Right ventricle myocardium inferior (tissue), 1 donor: ENCODE data around the gene BEST3. TPM values are rescaled to one million over a fixed set of nuclear protein-coding genes. Genes with fewer than 3 reads are reported as not detected.
A peak's percentile ranks its signal among the peaks of the same experiment; 100 is the strongest.

ENCODE experiments used
- ATAC-seq: fragments of 200-7000 bp; cut with Tn5 transposase; one replicate; pipeline ENCODE4 v1.9.1; 2020; ENCODE audit warnings: mild to moderate bottlenecking, moderate library complexity
- DNase-seq: peaks from one replicate; pipeline ENCODE4 v3.0.0; 2021; ENCODE audit errors: missing footprints
- intact Hi-C: fragments of 100-400 bp; cut with DNase I; formaldehyde crosslinking; loops from one replicate; pipeline ENCODE4 v1.11.0; 2022
- total RNA-seq: library from RNA; stranded (reverse); fragmentation: NEBNext Ultra II Directional; extraction: Animal tissue kit (Norgen Biotek cat#: 25700); gene quantifications from one replicate; pipeline ENCODE4 v1.2.1, GENCODE V29; 2021
- donor health status: DM: no; HTN: yes; CAD: no; lungs with severe emphysema.

BEST3 gene
- total RNA-seq, 1 donor from 2014 or later = 0.30 TPM

GRCh38 chr12:69657376-69658137 lies 41.5 kb downstream of the BEST3 start:
- DNase-seq = no peak
- intact Hi-C loops = no loop called here
- ATAC-seq = no peak

GRCh38 chr12:69655616-69656340 lies 43.3 kb downstream of the BEST3 start:
- ATAC-seq (no peak), DNase-seq (no peak)
- intact Hi-C loops = no loop called here

- intact Hi-C loops = no loop called here
- ATAC-seq (no peak), DNase-seq (no peak)
Observed at GRCh38 chr12:69653703-69654102, 45.4 kb downstream of the BEST3 start.

- DNase-seq (no peak), ATAC-seq (no peak)
- intact Hi-C loops = no loop called here
Observed at GRCh38 chr12:69651922-69652321, 47.2 kb downstream of the BEST3 start.

GRCh38 chr12:69649529-69649928 lies 49.6 kb downstream of the BEST3 start:
- intact Hi-C loops = no loop called here
- DNase-seq = no peak
- ATAC-seq = no peak

GRCh38 chr12:69648476-69648875 lies 50.6 kb downstream of the BEST3 start:
- ATAC-seq (no peak), DNase-seq (no peak)
- intact Hi-C loops = no loop called here

GRCh38 chr12:69647178-69647577 lies 51.9 kb downstream of the BEST3 start:
- intact Hi-C loops = no loop called here
- DNase-seq (no peak), ATAC-seq (no peak)

GRCh38 chr12:69645031-69645430 lies 54.1 kb downstream of the BEST3 start:
- ATAC-seq = no peak
- DNase-seq = no peak
- intact Hi-C loops = no loop called here

GRCh38 chr12:69644511-69644910 lies 54.6 kb downstream of the BEST3 start:
- intact Hi-C loops = no loop called here
- DNase-seq = no peak
- ATAC-seq = no peak

GRCh38 chr12:69642531-69642930 lies 56.6 kb downstream of the BEST3 start:
- no peak for DNase-seq
- peak; percentile 92 for ATAC-seq
- intact Hi-C loops = no loop called here

- ATAC-seq = no peak
- DNase-seq = no peak
- intact Hi-C loops = no loop called here
Observed at GRCh38 chr12:69641546-69641945, 57.6 kb downstream of the BEST3 start.

- peak; percentile 72 for DNase-seq
- intact Hi-C loops = loop anchor here (2.0 to 5.0 kb wide), 2 partner anchors 29 to 282 kb away; partner anchors contain the start of genes LRRC10 and YEATS4
- ATAC-seq = peak; percentile 44
Observed at GRCh38 chr12:69639400-69640016, 59.6 kb downstream of the BEST3 start.

GRCh38 chr12:69633061-69633460 lies 66.0 kb downstream of the BEST3 start:
- DNase-seq (no peak), ATAC-seq (no peak)
- intact Hi-C loops = no loop called here

- no peak for DNase-seq
- intact Hi-C loops = no loop called here
- ATAC-seq = no peak
Observed at GRCh38 chr12:69630191-69630590, 68.9 kb downstream of the BEST3 start.

- intact Hi-C loops = no loop called here
- no peak for ATAC-seq
- DNase-seq = no peak
Observed at GRCh38 chr12:69627501-69627900, 71.6 kb downstream of the BEST3 start.

- peak; percentile 82 for DNase-seq
- intact Hi-C loops = no loop called here
- ATAC-seq = peak; percentile 70
Observed at GRCh38 chr12:69623970-69624369, 75.1 kb downstream of the BEST3 start.

GRCh38 chr12:69621551-69621950 lies 77.6 kb downstream of the BEST3 start:
- DNase-seq = no peak
- ATAC-seq = no peak
- intact Hi-C loops = no loop called here

GRCh38 chr12:69620921-69621320 lies 78.2 kb downstream of the BEST3 start:
- no peak for DNase-seq
- intact Hi-C loops = no loop called here
- no peak for ATAC-seq

GRCh38 chr12:69620077-69620476 lies 79.0 kb downstream of the BEST3 start:
- peak; percentile 77 for ATAC-seq
- no peak for DNase-seq
- intact Hi-C loops = no loop called here

- no peak for ATAC-seq
Observed at GRCh38 chr12:69619050-69619449, 80.1 kb downstream of the BEST3 start.

More at GRCh38 chr12:69619050-69619449, 80.1 kb downstream of the BEST3 start:
- DNase-seq = no peak
- intact Hi-C loops = no loop called here
